ENCODE data around the gene ZCCHC3. TPM values are rescaled to one million over a fixed set of nuclear protein-coding genes. Genes with fewer than 3 reads are reported as not detected.

ZCCHC3 gene
- polyA plus RNA-seq, 4 donors = 49.6 to 57.3 (median 52.0) TPM

DNA sequence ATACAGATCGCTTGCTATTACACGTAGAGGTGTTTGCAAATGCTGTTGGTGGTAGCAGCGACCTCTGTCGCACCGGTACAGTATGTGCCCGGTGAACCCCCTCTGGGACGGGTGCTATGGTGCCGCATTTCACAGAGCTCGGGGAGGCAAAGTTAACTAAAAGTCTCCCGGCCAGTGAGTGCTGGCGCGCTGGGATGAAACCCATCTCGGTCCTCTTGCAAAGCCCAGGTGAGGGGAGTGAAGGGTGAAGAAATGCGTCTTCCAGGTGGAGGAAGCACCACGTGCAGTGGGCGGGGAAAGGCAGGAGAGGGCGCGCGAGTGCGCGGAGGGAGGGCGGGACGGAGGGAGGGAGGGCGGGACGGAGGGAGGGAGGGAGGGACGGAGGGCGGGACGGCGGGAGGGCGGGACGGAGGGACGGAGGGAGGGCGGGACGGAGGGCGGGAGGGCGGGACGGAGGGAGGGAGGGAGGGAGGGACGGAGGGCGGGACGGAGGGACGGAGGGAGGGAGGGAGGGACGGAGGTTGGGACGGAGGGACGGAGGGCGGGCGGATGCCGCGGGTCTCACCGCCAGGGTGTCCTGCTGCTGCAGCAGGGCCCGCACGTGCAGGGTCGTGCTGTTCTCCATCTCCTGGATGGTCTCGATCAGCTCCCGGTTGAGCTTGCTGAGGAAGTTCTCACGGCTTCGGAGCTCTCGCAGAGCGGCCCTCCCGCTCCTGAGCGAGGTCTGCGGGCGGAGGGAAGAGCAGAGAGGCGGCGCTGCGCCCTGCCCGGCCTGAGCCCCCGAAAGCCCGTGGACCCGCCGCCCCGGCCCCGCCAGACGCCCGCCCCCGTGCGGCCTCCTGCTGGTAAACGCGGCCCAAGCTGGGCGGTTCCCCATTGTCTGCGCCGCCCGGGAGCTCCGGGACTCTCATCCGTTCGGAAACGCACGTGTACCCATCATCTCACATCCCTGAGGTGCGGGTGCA lies 18.5 kb upstream of the ZCCHC3 start:
- DNase-seq (ENCODE audit: low read depth in 4 of 4, low spot score in 3 of 4) = no peak

- no peak for DNase-seq (ENCODE audit: low read depth in 4 of 4, low spot score in 3 of 4)
These were observed 13.2 kb upstream of the ZCCHC3 start for GRCh38 chr20:284172-284571.

DNA sequence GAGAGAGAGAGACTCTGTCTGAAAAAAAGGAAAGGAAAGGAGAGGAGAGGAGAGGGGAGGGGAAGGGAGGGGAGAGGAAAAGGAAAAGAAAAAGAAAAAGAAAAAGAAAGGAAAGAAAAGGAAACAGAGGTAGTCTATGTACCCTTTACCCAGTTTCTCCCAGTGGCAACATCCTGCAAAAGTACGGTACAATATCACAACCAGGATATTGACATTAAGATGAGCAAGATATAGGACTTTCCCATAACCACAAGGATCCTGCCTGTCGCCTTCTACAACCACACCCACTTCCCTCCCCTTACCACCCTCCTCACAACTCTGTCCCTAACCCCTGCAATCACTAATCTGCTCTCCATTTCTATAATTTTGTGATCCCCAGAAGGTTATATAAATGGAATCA lies 10.9 kb upstream of the ZCCHC3 start:
- no peak for DNase-seq (ENCODE audit: low read depth in 4 of 4, low spot score in 3 of 4)

DNA sequence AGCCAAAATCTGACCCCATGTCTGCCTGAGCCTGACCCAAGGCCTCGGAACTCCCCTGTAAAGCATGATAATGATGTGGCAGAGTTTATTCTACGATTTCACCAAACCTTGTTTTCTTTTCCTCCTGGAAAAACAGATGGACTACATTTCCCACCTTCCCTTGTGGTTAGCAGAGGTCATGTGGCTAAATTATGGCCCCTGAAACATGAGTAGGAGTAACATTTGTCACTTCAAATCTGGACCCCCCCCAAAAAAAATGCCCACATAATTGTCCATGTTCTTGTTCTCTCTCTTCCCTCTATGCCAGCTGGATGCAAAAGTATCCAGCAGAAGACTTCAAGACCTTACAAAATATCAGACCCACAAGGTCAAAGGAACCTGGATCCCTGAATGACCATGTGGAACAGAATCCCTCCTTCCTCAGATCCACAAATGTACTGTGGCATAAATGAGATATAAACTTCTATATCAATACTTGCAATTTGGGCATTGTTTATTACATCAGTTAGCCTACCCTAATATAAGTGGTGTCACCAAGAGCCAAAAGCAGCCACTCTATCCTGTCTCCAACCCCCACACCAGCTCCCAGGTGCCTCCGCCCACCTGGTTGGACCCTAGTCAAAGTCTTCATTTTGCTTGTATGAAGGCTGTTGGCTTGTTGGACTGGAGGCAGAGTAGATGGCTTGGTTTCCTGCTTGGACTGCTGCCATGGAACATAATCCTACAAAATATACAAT lies 8.2 kb upstream of the ZCCHC3 start:
- no peak for DNase-seq (ENCODE audit: low read depth in 4 of 4, low spot score in 3 of 4)

- no peak for DNase-seq (ENCODE audit: low read depth in 4 of 4, low spot score in 3 of 4)
These were observed 7.7 kb upstream of the ZCCHC3 start for GRCh38 chr20:289693-290083.

- peak; percentile 86 to 91 (median 90) for DNase-seq (ENCODE audit: low read depth in 4 of 4, low spot score in 3 of 4)
These were observed 7.1 kb upstream of the ZCCHC3 start, which contains the start of gene C20orf96 for GRCh38 chr20:290084-290831. Gene C20orf96, minus strand, starts transcription at chr20:290750. Its CDS starts 140 bp downstream, at chr20:290610.

- DNase-seq (ENCODE audit: low read depth in 4 of 4, low spot score in 3 of 4) = no peak
These were observed 2.8 kb upstream of the ZCCHC3 start for GRCh38 chr20:294602-295001.

DNA sequence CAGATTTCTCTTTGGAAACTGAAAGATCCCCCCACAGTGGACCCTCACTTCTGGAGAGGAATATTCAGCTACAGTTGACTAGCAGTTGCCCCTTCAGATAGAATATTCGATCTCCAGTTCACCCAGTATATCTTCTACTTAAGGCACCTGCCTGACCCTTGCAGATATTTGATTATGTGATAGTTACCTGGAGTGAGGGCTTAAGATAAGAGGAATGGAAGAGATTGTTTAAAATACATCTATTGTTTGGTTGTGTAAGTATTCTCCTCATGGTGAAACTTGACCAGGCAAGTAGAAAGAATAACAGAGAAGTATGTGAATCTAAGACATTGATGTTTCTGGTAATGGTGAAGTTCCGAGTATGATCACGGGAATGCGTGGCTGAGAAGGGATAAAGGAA lies 1.6 kb upstream of the ZCCHC3 start:
- DNase-seq (ENCODE audit: low read depth in 4 of 4, low spot score in 3 of 4) = no peak

- DNase-seq (ENCODE audit: low read depth in 4 of 4, low spot score in 3 of 4) = no peak
These were observed 780 bp downstream of the ZCCHC3 start for GRCh38 chr20:297925-298775.

DNA sequence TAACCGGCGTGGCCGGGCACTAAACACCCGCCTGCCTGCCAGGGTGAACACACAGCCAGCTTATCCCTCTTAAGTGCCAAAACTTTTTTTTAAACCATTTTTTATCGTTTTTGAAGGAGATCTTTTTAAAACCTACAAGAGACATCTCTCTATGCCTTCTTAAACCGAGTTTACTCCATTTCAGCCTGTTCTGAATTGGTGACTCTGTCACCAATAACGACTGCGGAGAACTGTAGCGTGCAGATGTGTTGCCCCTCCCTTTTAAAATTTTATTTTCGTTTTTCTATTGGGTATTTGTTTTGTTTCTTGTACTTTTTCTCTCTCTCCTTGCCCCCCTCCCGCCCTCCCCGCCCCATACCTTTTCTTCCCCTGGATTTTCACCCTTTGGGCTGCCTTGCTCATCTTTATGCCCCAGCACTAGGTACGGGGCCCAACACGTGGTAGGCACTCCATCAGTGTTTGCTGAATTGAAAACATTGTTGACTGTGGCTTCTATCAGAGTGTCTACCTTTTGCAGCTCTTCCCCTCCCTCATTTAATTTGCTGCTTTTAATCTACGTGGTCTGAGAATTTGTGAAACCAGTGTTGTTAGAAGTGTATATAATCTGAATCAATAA lies 1.5 kb downstream of the ZCCHC3 start:
- DNase-seq (ENCODE audit: low read depth in 4 of 4, low spot score in 3 of 4) = no peak

GRCh38 chr20:300345-300990 lies 3.1 kb downstream of the ZCCHC3 start:
- no peak for DNase-seq (ENCODE audit: low read depth in 4 of 4, low spot score in 3 of 4)

DNA sequence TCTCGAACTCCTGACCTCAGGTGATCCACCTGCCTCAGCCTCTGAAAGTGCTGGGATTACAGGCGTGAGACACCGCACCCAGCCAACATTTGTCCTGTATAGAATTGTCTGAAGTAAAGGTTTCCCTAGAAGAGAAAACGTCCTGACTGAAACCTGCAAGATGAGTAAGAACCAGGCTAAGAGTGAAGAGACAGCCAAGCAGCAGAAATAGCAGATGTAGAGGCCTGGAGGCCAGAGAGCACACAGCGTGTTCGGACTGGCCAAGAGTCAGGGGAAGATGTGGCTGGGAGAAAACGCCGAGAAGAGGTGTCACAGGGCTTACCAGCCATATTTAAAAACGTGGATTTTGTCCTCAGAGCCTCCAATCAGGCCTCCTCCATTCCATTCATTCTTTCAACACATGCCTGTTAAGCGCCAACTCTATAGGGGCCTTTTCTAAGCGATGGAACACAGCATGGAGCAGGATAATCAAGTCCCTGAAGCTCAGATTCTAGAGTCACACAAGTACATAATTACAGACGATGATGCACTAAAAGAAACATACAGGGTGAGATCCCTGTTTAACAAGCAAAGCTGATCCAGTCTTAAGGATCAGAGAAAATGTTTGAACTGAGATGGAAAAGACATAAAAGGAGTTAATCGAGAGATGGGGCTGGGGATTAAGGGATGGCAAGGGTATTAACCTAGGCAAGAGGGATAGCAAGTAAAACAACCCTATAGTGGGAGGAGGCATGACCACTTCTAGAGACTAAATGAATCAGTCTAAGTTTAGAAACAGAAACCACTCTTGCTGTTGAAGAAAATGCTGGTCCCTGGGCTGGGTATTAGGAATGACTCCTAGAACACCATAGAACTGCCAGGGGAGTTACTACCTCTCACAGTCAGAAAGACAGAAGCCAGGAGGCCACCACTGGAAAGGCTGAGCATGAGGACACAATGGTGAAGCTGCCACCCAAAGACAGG lies 4.8 kb downstream of the ZCCHC3 start:
- DNase-seq (ENCODE audit: low read depth in 4 of 4, low spot score in 3 of 4) = no peak

DNA sequence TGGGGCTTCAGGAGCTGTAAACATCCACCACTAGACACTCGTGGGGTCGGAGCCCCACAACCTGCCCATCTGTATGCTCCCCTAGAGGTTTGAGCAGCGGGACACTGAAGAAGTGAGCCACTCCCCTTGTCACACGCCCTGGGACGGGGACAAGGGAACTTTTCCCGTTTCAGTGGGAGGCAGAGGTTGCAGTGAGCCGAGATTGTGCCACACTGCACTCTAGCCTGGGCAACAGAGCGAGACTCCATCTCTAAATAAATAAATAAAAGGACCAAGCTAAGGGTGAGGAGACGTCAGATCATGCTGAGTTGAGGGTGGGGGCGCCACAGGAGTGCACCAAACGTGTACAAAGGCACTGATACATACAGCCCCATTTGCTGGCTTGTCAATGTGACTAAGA lies 8.4 kb downstream of the ZCCHC3 start:
- DNase-seq (ENCODE audit: low read depth in 4 of 4, low spot score in 3 of 4) = no peak

DNA sequence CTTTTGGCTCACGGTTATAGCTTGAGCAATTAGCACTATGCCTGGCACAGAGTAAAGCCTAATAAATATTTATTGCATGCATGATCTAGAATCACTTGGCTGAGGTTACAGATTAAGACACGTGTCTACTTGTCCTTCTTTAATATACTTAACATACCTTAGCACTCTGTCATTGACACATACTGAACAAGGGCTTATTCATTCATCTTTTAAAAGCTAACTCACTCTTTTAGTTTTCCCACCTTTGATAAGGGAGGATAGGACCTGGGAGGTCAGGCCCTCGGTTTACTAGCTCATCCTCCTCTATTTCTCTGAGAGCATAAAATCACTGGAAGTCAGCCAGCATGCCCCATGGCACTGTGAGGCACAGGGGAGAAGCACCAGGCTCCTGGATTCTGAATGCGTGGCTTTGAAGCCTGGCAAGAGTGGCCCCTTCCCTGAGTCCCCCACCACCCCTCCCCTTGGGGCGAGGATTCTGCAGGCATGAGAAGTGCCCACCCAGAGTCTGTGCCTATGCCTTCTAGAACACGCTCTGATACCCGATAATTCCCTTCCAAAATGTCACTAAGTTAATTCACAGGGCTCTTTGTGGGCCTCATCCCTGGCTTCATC lies 11.2 kb downstream of the ZCCHC3 start:
- no peak for DNase-seq (ENCODE audit: low read depth in 4 of 4, low spot score in 3 of 4)

DNA sequence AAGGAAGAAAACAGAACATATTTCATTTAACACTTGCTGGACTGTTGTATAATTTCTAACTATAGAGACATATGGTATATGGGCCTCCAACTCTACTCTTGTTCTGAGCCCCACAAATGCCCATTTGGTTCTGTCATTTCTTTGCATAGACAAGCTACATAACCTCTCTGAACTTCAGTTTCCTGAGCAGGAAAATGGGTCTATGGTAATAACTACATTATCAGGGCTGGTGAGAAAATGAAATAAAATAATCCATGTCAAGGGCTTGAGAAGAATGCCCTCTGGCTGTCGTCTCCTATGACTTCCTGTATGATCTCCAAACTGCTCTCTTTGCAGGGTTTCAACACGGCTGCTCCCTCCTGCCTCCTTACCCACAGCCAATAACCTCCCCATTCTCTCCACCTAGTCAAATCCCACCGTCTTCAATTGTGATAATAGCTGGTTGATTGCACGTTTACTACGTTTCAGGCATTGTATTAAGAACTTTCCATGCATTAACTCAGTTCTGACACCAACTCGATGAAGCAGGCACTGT lies 12.0 kb downstream of the ZCCHC3 start:
- no peak for DNase-seq (ENCODE audit: low read depth in 4 of 4, low spot score in 3 of 4)

GRCh38 chr20:309841-310644 lies 12.7 kb downstream of the ZCCHC3 start:
- DNase-seq (ENCODE audit: low read depth in 4 of 4, low spot score in 3 of 4) = peak in 3 of 4 donors; percentile 97 to 99 (median 97)

Data from right renal pelvis (tissue), 4 donors.